ENCODE results near the gene MCCC1. TPM values are rescaled to one million over a fixed set of nuclear protein-coding genes. Genes with fewer than 3 reads are reported as not detected.

MCCC1 gene
- total RNA-seq, 1 experiment from 2014 or later: 19.2 TPM

- Histone ChIP-seq H3K27ac (ENCODE audit: low read depth, low read length, poor library complexity, severe bottlenecking) (no peak overlapping the region), H3K36me3 (ENCODE audit: insufficient read depth, low read length, poor library complexity, severe bottlenecking) (no peaks in the 10 kb centered on the region), H3K27me3 (replicated peaks; ENCODE audit: insufficient read depth, low read depth, low read length, poor library complexity) (no peaks in the 10 kb centered on the region), H3K4me1 (ENCODE audit: insufficient read depth, low read length, poor library complexity, severe bottlenecking) (peaks cover 12% of the 10 kb centered on the region), H3K4me3 (ENCODE audit: low read depth, low read length, poor library complexity, severe bottlenecking) (peak overlapping the region; percentile 82), H3K9me3 (ENCODE audit: low read depth, low read length, poor library complexity, severe bottlenecking) (no peaks in the 10 kb centered on the region)
- POLR2A ChIA-PET (ENCODE audit: low non-redundant PET): no interaction called here
- no peak for DNase-seq (ENCODE audit: low spot score)
- no peak for TF ChIP-seq CTCF (conservative IDR thresholded peaks at IDR 0.05; ENCODE audit: low read depth, low read length)
- BruUV-seq (replicated peaks): no TSS peak
- intact Hi-C loops (cut with micrococcal nuclease; ENCODE audit: unreplicated experiment): no loop called here
- CTCF ChIA-PET: interaction anchor here (0.6 kb wide), 1 partner anchor 118 kb away, joined by 3 read pairs; the partner anchor contains the start of gene MCCC1
Observed at GRCh38 chr3:182981038-182981380, 118.3 kb downstream of the MCCC1 start.

GRCh38 chr3:182980204-182981037 is 118.9 kb downstream of the MCCC1 start, which contains the start of gene DCUN1D1:
Gene DCUN1D1 (minus strand): TSS chr3:182980538. CDS start chr3:182980489, 49 bp downstream.
- POLR2A ChIA-PET (ENCODE audit: low non-redundant PET): no interaction called here
- H3K4me1 ChIP-seq (ENCODE audit: insufficient read depth, low read length, poor library complexity, severe bottlenecking): peaks cover 17% of the 10 kb centered on the region
- TF ChIP-seq EZH2 (IDR thresholded peaks at IDR 0.05; ENCODE audit: borderline replicate concordance, low read depth, low read length, poor library complexity, severe bottlenecking) (no peak), CTCF (conservative IDR thresholded peaks at IDR 0.05; ENCODE audit: low read depth, low read length) (no peak)
- CTCF ChIA-PET: no interaction called here
- H3K27ac ChIP-seq (ENCODE audit: low read depth, low read length, poor library complexity, severe bottlenecking): peak within 1 kb of the TSS; percentile 78
- no peaks in the 10 kb centered on the region for H3K9me3 ChIP-seq (ENCODE audit: low read depth, low read length, poor library complexity, severe bottlenecking)
- H3K36me3 ChIP-seq (ENCODE audit: insufficient read depth, low read length, poor library complexity, severe bottlenecking): no peaks in the 10 kb centered on the region
- no TSS peak for BruUV-seq (replicated peaks)
- no peaks in the 10 kb centered on the region for H3K27me3 ChIP-seq (replicated peaks; ENCODE audit: insufficient read depth, low read depth, low read length, poor library complexity)
- peak within 1 kb of the TSS; percentile 82 for H3K4me3 ChIP-seq (ENCODE audit: low read depth, low read length, poor library complexity, severe bottlenecking)
- intact Hi-C loops (cut with micrococcal nuclease; ENCODE audit: unreplicated experiment): no loop called here
- peak; percentile 89 for DNase-seq (ENCODE audit: low spot score)

- intact Hi-C loops (cut with micrococcal nuclease; ENCODE audit: unreplicated experiment): no loop called here
- ChIA-PET CTCF (no interaction called here), POLR2A (ENCODE audit: low non-redundant PET) (no interaction called here)
- TF ChIP-seq CTCF (conservative IDR thresholded peaks at IDR 0.05; ENCODE audit: low read depth, low read length) (no peak), EZH2 (IDR thresholded peaks at IDR 0.05; ENCODE audit: borderline replicate concordance, low read depth, low read length, poor library complexity, severe bottlenecking) (no peak)
- no peaks in the 10 kb centered on the region for H3K27me3 ChIP-seq (replicated peaks; ENCODE audit: insufficient read depth, low read depth, low read length, poor library complexity)
- H3K4me3 ChIP-seq (ENCODE audit: low read depth, low read length, poor library complexity, severe bottlenecking): peak overlapping the region; percentile 82
- peaks cover 23% of the 10 kb centered on the region for H3K4me1 ChIP-seq (ENCODE audit: insufficient read depth, low read length, poor library complexity, severe bottlenecking)
- no TSS peak for BruUV-seq (replicated peaks)
- H3K27ac ChIP-seq (ENCODE audit: low read depth, low read length, poor library complexity, severe bottlenecking): peak overlapping the region; percentile 78
- no peaks in the 10 kb centered on the region for H3K36me3 ChIP-seq (ENCODE audit: insufficient read depth, low read length, poor library complexity, severe bottlenecking)
- DNase-seq (ENCODE audit: low spot score): peak; percentile 48
- H3K9me3 ChIP-seq (ENCODE audit: low read depth, low read length, poor library complexity, severe bottlenecking): no peaks in the 10 kb centered on the region
Observed at GRCh38 chr3:182979674-182980191, 119.6 kb downstream of the MCCC1 start.

All from A673 (cell line).